ENCODE measurements around the gene GBA3.

GBA3 gene

DNA sequence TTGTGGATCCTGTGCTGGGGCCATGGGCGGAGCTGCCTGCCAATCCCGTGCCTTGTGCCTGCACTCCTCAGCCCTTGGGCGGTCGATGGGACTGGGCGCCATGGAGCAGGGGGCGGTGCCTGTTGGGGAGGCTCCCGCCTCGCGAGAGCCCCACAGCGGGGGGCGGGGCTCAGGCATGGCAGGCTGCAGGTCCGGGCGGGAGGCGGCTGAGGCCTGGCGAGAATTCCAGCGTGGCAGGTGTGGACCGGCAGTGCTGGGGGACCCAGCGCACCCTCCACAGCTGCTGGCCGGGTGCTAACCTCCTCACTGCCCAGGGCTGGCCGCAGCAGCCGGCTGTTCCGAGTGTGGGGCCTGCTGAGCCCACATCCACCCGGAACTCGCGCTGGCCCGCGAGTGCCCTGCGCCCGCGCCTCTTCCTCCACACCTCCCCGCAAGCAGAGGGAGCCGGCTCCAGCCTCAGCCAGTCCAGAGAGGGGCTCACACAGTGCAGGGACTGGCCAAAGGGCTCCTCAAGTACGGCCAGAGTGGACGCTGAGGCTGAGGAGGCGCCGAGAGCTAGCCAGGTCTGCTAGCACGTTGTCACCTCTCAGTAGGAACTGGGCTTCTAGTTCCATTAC, 85.9 kb downstream of the GBA3 start:
- ChIA-PET POLR2A (ENCODE audit: low non-redundant PET) (no interaction called here), CTCF (no interaction called here)
- no peak overlapping the region for H3K27ac ChIP-seq
- DNase-seq (ENCODE audit: low spot score) = no peak
- TF ChIP-seq, protein P1, sequence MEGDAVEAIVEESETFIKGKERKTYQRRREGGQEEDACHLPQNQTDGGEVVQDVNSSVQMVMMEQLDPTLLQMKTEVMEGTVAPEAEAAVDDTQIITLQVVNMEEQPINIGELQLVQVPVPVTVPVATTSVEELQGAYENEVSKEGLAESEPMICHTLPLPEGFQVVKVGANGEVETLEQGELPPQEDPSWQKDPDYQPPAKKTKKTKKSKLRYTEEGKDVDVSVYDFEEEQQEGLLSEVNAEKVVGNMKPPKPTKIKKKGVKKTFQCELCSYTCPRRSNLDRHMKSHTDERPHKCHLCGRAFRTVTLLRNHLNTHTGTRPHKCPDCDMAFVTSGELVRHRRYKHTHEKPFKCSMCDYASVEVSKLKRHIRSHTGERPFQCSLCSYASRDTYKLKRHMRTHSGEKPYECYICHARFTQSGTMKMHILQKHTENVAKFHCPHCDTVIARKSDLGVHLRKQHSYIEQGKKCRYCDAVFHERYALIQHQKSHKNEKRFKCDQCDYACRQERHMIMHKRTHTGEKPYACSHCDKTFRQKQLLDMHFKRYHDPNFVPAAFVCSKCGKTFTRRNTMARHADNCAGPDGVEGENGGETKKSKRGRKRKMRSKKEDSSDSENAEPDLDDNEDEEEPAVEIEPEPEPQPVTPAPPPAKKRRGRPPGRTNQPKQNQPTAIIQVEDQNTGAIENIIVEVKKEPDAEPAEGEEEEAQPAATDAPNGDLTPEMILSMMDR (conservative IDR thresholded peaks at IDR 0.05; ENCODE audit: low read depth) = no peak

DNA sequence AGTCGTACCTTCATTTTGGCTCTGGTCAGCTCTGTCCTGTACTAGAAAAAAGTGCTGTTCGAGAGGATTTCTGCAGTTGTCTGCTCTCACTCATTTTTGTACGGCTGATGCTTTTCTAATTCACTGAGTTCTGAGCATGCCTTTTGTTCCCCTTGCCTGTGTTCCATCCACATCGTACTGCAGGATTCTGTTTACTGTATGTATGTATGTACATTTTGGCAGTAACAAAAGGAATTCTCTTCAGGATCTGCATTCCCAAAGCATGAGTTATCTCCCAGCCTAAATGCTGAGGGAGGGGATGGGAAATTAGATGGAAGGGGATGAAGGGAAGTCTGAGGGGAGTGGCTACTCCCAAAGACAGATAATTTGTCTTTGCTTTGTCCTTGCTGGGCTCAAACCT, 87.6 kb downstream of the GBA3 start:
- ChIA-PET CTCF (no interaction called here), POLR2A (ENCODE audit: low non-redundant PET) (no interaction called here)
- no peak for DNase-seq (ENCODE audit: low spot score)
- H3K27ac ChIP-seq = no peak overlapping the region
- TF ChIP-seq, protein P1 (conservative IDR thresholded peaks at IDR 0.05; ENCODE audit: low read depth) = no peak

DNA sequence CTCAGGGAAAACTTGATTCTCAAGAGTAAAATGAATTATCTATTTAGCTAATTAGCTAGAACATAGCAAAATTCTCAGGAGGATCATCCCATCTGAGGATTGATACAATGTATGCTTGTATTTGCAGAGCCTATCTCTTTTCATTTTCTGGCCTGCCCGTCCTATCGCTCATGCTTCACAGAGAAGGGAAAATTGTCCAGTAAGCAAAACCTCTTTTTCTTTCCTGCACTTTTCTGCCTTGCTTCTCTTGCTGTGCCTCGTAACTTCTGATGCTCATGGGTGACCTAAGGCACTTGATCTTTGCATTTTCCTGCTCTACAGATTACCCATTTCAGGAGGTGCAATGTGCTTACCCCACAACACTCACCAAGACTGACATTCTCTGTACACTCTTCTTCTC, 88.1 kb downstream of the GBA3 start:
- POLR2A ChIA-PET (ENCODE audit: low non-redundant PET) = no interaction called here
- TF ChIP-seq, protein P1 (conservative IDR thresholded peaks at IDR 0.05; ENCODE audit: low read depth) = no peak

DNA sequence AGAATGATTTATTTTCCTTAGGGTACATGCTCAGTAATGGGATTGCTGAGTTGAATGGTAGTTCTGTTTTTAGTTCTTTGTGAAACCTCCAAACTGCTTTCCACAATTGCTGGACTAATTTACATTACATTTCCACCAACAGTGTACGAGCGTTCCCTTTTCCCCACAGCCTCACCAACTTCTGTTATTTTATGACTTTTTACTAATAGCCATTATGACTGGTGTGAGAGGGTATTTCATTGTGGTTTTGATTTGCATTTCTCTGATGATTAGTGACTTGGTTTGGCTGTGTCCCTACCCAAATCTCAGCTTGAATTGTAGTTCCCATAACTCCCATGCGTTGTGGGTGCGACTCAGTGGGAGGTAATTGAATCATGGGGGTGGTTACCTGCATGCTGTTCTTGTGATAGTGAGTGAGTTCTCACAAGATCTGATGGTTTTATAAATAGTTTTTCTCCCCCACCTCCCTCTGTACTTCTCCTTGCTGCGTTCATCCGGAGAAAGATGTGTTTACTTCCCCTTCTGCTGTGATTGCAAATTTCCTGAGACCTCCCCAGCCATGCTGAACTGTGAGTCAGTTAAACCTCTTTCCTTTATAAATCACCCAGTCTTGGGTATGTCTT, 95.1 kb downstream of the GBA3 start:
- CTCF ChIA-PET = no interaction called here
- POLR2A ChIA-PET (ENCODE audit: low non-redundant PET) = no interaction called here
- DNase-seq (ENCODE audit: low spot score) = no peak
- no peak overlapping the region for H3K27ac ChIP-seq
- TF ChIP-seq, protein P1 (conservative IDR thresholded peaks at IDR 0.05; ENCODE audit: low read depth) = no peak

More for the DNA sequence above, 88.1 kb downstream of the GBA3 start:
- CTCF ChIA-PET = no interaction called here
- H3K27ac ChIP-seq = no peak overlapping the region
- DNase-seq (ENCODE audit: low spot score) = no peak

DNA sequence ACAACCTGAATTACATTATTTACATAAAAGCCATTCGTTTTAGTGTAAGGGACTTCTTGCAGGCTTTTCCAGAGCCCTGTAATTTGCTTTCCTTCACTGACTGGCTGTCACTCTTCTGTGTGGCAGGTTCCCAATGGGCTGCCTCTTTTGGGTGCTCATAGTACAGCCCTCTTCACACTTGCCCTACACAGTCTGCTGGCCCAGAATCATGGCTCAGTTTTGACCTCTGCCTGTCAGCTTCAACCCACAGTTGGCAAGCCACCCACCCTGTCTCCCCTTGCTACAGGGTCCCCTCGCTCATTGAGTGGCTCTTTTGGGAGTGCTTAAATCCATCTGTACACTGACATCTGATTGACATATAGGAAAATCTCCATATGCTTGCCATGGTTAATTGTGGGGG, 97.9 kb downstream of the GBA3 start:
- DNase-seq (ENCODE audit: low spot score) = no peak
- TF ChIP-seq, protein P1 (conservative IDR thresholded peaks at IDR 0.05; ENCODE audit: low read depth) = no peak
- no peak overlapping the region for H3K27ac ChIP-seq
- ChIA-PET POLR2A (ENCODE audit: low non-redundant PET) (no interaction called here), CTCF (no interaction called here)

DNA sequence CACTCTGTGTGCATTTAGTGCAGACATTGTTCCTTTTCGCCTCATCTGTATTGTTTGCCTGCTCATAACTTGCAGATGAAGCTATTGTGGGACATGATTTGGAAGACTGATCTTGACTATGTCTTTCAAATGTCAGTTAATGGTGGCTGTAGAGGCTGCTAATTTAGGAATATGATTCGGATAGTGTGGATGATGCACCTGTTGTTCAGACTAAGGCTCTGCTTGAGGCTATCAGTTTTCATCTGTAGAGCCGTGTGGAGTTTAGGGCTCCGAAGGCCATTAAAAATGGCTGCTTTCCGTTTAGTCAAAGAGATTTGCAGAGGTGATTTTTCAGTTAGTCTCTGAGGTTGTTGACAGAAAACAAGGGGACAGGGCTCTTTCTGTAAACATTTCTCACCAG, 102.0 kb downstream of the GBA3 start:
- ChIA-PET POLR2A (ENCODE audit: low non-redundant PET) (no interaction called here), CTCF (interaction anchor here (0.6 kb wide), 1 partner anchor 717 kb away, joined by 5 read pairs; no protein-coding TSS in a partner anchor)
- H3K27ac ChIP-seq = no peak overlapping the region
- TF ChIP-seq, protein P1 (conservative IDR thresholded peaks at IDR 0.05; ENCODE audit: low read depth) = no peak
- DNase-seq (ENCODE audit: low spot score) = no peak
